Activated T-cell treated with anti-CD3 and anti-CD28 coated beads, Interleukin-2, amount 50 U/mL, for 48 hours (primary cell): ENCODE results near the gene CFAP57.

Experiments
- DNase-seq, 2 experiments: peaks; one replicate each; pipeline ENCODE4 v3.0.0-alpha.2; 2020

The CFAP57 gene

GRCh38 chr1:43256675-43257570 is 84.8 kb downstream of the CFAP57 start:
- DNase-seq = no peak

GRCh38 chr1:43258370-43258769 is 86.2 kb downstream of the CFAP57 start:
- no peak for DNase-seq

GRCh38 chr1:43265431-43265830 is 93.3 kb downstream of the CFAP57 start:
- DNase-seq = no peak

- no peak for DNase-seq
These were observed 94.8 kb downstream of the CFAP57 start for GRCh38 chr1:43266881-43267280.

- DNase-seq = no peak
These were observed 95.2 kb downstream of the CFAP57 start for GRCh38 chr1:43267291-43267805.

- DNase-seq = no peak
These were observed 95.8 kb downstream of the CFAP57 start for GRCh38 chr1:43267818-43268425.

- DNase-seq = no peak
These were observed 97.7 kb downstream of the CFAP57 start, which contains the start of gene TMEM125 for GRCh38 chr1:43269627-43270375. TSS of gene TMEM125 (plus strand) at chr1:43269983. CDS start at chr1:43272723, 2,740 bp downstream.

GRCh38 chr1:43270421-43271095 is 98.4 kb downstream of the CFAP57 start:
- peak; percentile 32 to 38 for DNase-seq

GRCh38 chr1:43271186-43272118 is 99.3 kb downstream of the CFAP57 start:
- no peak for DNase-seq

GRCh38 chr1:43272161-43272560 is 100.0 kb downstream of the CFAP57 start:
- no peak for DNase-seq

- DNase-seq = no peak
These were observed 100.7 kb downstream of the CFAP57 start for GRCh38 chr1:43272576-43273571.

- DNase-seq = no peak
These were observed 101.6 kb downstream of the CFAP57 start for GRCh38 chr1:43273708-43274107.

- DNase-seq = peak; percentile 46 to 58
These were observed 102.1 kb downstream of the CFAP57 start for GRCh38 chr1:43274125-43274803.

- no peak for DNase-seq
These were observed 102.7 kb downstream of the CFAP57 start for GRCh38 chr1:43274804-43275180.

GRCh38 chr1:43275826-43276620 is 103.9 kb downstream of the CFAP57 start:
- no peak for DNase-seq

- no peak for DNase-seq
These were observed 104.5 kb downstream of the CFAP57 start for GRCh38 chr1:43276673-43277072.

- no peak for DNase-seq
These were observed 105.2 kb downstream of the CFAP57 start for GRCh38 chr1:43277116-43277876.

- DNase-seq = no peak
These were observed 107.0 kb downstream of the CFAP57 start for GRCh38 chr1:43279161-43279560.
